HepG2 (cell line): Measurements from ENCODE around the gene COL18A1. TPM values are rescaled to one million over a fixed set of nuclear protein-coding genes. Genes with fewer than 3 reads are reported as not detected.
A peak's percentile ranks its signal among the peaks of the same experiment; 100 is the strongest.

Experiments used
- ATAD3A ChIP-seq: sonication (generic); formaldehyde crosslinking; IDR thresholded peaks from 2 replicates; pipeline ENCODE4 v1.4.0; 2020; ENCODE audit warnings: missing genetic modification reagents
- CEBPB ChIP-seq: IDR thresholded peaks from 2 replicates; pipeline ENCODE4 v1.6.1; 2011; ENCODE audit warnings: low read depth, low read length, improper control_type of control experiment, borderline replicate concordance
- CHD4 ChIP-seq: fragments of 200-600 bp; sonication (generic); IDR thresholded peaks from 2 replicates; pipeline ENCODE4 v1.7.0; 2017; ENCODE audit warnings: mild to moderate bottlenecking, low read length, borderline replicate concordance
- EHMT2 ChIP-seq: fragments of 200-600 bp; sonication (generic); IDR thresholded peaks from 2 replicates; pipeline ENCODE4 v1.7.0; 2017; ENCODE audit warnings: antibody characterized with exemption, low read depth, low read length, borderline replicate concordance
- EZH2 ChIP-seq: conservative IDR thresholded peaks from 2 replicates; pipeline ENCODE4 v1.6.1; 2012; ENCODE audit warnings: mild to moderate bottlenecking, low read depth, low read length, moderate library complexity
- FOXJ3 ChIP-seq: sonication (generic); formaldehyde crosslinking; IDR thresholded peaks from 2 replicates; pipeline ENCODE4 v1.4.0; 2020; ENCODE audit warnings: missing genetic modification reagents, mild to moderate bottlenecking, borderline replicate concordance
- NBN ChIP-seq: fragments of 450-650 bp; conservative IDR thresholded peaks from 2 replicates; pipeline ENCODE4 v1.6.1; 2017
- PRMT3 ChIP-seq: sonication (generic); formaldehyde crosslinking; IDR thresholded peaks from 2 replicates; pipeline ENCODE4 v1.8.1; 2022; ENCODE audit warnings: low read depth, mild to moderate bottlenecking, moderate library complexity, missing genetic modification reagents, borderline replicate concordance
- RNF2 ChIP-seq: fragments of 450-650 bp; conservative IDR thresholded peaks from 2 replicates; pipeline ENCODE4 v1.6.1; 2016; ENCODE audit warnings: low read depth
- SPEN ChIP-seq: sonication (generic); formaldehyde crosslinking; IDR thresholded peaks from 2 replicates; pipeline ENCODE4 v1.5.1; 2020; ENCODE audit warnings: low read depth, mild to moderate bottlenecking, missing genetic modification reagents
- ZNF121 ChIP-seq: sonication (generic); formaldehyde crosslinking; IDR thresholded peaks from 2 replicates; pipeline ENCODE4 v1.5.0; 2020; ENCODE audit warnings: mild to moderate bottlenecking, missing genetic modification reagents
- ZNF136 ChIP-seq: sonication (generic); formaldehyde crosslinking; IDR thresholded peaks from 2 replicates; pipeline ENCODE4 v1.8.1; 2022; ENCODE audit warnings: low read depth, mild to moderate bottlenecking, moderate library complexity, missing genetic modification reagents
- ZNF530 ChIP-seq: sonication (generic); formaldehyde crosslinking; IDR thresholded peaks from 2 replicates; pipeline ENCODE4 v1.5.0; 2020; ENCODE audit warnings: low read depth, mild to moderate bottlenecking, missing genetic modification reagents
- ZNF83 ChIP-seq: sonication (generic); formaldehyde crosslinking; IDR thresholded peaks from 2 replicates; pipeline ENCODE4 v1.4.0; 2020; ENCODE audit warnings: missing genetic modification reagents, mild to moderate bottlenecking, borderline replicate concordance
- polyA plus RNA-seq, 8 experiments: library from polyadenylated mRNA; depleted of rRNA in 3 of 8; stranded (reverse) in 7 of 8; unstranded in 1 of 8; fragments of >200 nt; fragmentation: Illumina TruSeq in 4 of 8; extraction: Trizol in 4 of 8; gene quantifications; 2 replicates each; pipeline versions ENCODE4 v1.2.1 to v1.2.3, GENCODE V29; 2011 to 2016; ENCODE audit warnings: low read depth in 4 of 8, missing spikeins in 1 of 8, mixed read lengths in 1 of 8; ENCODE audit not compliant: insufficient read depth in 1 of 8
- total RNA-seq, 5 experiments: library from RNA; depleted of rRNA; stranded (reverse); fragments of >200 nt; fragmentation: Illumina TruSeq; extraction: Trizol; gene quantifications; 2 replicates each; pipeline ENCODE4 v1.2.3, GENCODE V29; 2016; ENCODE audit warnings: low read depth in 1 of 5
- TF ChIP-seq, protein P1 (sequence below): sonication (generic); formaldehyde crosslinking; IDR thresholded peaks from 2 replicates; pipeline ENCODE4 v1.4.0; 2020; ENCODE audit warnings: missing genetic modification reagents; ENCODE audit errors: not compliant biosample characterization
- TF ChIP-seq, protein P2 (sequence below): sonication (generic); formaldehyde crosslinking; IDR thresholded peaks from 2 replicates; pipeline ENCODE4 v1.4.0; 2020; ENCODE audit warnings: missing genetic modification reagents, borderline replicate concordance
- TF ChIP-seq, protein P3 (sequence below): sonication (generic); formaldehyde crosslinking; IDR thresholded peaks from 2 replicates; pipeline ENCODE4 v1.4.0; 2020; ENCODE audit warnings: missing genetic modification reagents
- TF ChIP-seq, protein P4 (sequence below): sonication (generic); formaldehyde crosslinking; IDR thresholded peaks from 2 replicates; pipeline ENCODE4 v1.4.0; 2020; ENCODE audit warnings: missing genetic modification reagents

Gene COL18A1
- total and polyA plus RNA-seq, 2 of the 13 experiments (the other 11 are each of a cell fraction or from before 2014, with no cell fraction given), result 79.0 to 102 TPM

DNA sequence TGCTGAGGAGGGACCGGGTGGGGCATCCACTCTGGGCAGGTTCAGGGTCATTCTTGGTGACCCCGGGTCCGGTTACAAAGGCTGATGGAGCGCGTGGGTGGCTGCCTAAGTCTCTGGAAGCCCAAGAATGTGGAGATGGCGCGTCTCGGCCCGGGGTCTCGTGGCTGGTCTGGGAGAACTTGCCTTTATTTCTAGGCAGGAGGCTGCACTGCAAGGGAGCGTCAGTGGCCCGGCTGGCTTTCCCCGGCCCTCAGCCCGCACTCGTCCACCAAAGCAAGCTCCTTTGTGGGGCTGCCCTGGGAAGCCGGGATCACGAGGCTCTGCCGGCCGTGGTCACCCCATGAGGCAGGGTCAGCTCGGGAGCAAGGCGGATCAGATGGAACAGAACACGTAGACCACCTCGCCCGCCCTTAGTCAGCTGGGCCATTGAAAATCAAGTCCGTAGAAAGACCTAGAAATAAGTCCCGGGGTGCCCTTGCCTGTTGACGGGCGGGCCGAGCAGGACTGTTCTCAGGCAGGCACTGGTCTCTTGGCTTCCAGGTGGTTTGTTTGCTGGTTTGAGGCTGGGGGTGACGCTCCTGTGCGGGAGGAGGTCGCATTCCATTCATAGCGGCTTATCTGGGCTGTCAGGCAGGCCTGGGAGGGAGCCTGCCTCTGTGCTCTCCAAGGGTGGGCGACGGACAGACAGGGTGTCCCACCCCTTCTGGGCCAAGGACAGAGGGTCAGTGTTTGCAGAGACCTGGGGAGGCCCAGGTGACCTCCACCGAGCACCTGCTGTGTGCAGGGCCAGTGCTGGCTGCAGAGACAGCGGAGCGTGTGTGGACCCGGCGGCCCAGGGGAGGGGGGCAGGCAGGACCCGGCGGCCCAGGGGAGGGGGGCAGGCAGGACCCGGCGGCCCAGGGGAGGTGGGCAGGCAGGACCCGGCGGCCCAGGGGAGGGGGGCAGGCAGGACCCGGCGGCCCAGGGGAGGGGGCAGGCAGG, 25.8 kb downstream of the COL18A1 start (continued):
- TF ChIP-seq SPEN (CRISPR knock-in tag) (peak; percentile 71; the same call in 1 of the 2 replicates), ZNF530 (CRISPR knock-in tag) (no peak), ZNF83 (CRISPR knock-in tag) (no peak; the same call in 1 of the 2 replicates), ZNF121 (CRISPR knock-in tag) (peak; percentile 70), EHMT2 (no peak), EZH2 (no peak), ZNF136 (CRISPR knock-in tag) (peak; percentile 96; the same call in 1 of the 2 replicates), RNF2 (0 out of 2 replicates have a peak, but pooled peaks have one; percentile 28), FOXJ3 (peak; percentile 69; the same call in 1 of the 2 replicates), CEBPB (no peak), NBN (no peak), PRMT3 (CRISPR knock-in tag) (peak; percentile 44; the same call in 1 of the 2 replicates), CHD4 (no peak), ATAD3A (no peak)
- TF ChIP-seq, protein P1, sequence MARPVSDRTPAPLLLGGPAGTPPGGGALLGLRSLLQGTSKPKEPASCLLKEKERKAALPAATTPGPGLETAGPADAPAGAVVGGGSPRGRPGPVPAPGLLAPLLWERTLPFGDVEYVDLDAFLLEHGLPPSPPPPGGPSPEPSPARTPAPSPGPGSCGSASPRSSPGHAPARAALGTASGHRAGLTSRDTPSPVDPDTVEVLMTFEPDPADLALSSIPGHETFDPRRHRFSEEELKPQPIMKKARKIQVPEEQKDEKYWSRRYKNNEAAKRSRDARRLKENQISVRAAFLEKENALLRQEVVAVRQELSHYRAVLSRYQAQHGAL, result no peak
- TF ChIP-seq, protein P2, sequence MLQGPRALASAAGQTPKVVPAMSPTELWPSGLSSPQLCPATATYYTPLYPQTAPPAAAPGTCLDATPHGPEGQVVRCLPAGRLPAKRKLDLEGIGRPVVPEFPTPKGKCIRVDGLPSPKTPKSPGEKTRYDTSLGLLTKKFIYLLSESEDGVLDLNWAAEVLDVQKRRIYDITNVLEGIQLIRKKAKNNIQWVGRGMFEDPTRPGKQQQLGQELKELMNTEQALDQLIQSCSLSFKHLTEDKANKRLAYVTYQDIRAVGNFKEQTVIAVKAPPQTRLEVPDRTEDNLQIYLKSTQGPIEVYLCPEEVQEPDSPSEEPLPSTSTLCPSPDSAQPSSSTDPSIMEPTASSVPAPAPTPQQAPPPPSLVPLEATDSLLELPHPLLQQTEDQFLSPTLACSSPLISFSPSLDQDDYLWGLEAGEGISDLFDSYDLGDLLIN (CRISPR knock-in tag), result no peak
- TF ChIP-seq, protein P3, sequence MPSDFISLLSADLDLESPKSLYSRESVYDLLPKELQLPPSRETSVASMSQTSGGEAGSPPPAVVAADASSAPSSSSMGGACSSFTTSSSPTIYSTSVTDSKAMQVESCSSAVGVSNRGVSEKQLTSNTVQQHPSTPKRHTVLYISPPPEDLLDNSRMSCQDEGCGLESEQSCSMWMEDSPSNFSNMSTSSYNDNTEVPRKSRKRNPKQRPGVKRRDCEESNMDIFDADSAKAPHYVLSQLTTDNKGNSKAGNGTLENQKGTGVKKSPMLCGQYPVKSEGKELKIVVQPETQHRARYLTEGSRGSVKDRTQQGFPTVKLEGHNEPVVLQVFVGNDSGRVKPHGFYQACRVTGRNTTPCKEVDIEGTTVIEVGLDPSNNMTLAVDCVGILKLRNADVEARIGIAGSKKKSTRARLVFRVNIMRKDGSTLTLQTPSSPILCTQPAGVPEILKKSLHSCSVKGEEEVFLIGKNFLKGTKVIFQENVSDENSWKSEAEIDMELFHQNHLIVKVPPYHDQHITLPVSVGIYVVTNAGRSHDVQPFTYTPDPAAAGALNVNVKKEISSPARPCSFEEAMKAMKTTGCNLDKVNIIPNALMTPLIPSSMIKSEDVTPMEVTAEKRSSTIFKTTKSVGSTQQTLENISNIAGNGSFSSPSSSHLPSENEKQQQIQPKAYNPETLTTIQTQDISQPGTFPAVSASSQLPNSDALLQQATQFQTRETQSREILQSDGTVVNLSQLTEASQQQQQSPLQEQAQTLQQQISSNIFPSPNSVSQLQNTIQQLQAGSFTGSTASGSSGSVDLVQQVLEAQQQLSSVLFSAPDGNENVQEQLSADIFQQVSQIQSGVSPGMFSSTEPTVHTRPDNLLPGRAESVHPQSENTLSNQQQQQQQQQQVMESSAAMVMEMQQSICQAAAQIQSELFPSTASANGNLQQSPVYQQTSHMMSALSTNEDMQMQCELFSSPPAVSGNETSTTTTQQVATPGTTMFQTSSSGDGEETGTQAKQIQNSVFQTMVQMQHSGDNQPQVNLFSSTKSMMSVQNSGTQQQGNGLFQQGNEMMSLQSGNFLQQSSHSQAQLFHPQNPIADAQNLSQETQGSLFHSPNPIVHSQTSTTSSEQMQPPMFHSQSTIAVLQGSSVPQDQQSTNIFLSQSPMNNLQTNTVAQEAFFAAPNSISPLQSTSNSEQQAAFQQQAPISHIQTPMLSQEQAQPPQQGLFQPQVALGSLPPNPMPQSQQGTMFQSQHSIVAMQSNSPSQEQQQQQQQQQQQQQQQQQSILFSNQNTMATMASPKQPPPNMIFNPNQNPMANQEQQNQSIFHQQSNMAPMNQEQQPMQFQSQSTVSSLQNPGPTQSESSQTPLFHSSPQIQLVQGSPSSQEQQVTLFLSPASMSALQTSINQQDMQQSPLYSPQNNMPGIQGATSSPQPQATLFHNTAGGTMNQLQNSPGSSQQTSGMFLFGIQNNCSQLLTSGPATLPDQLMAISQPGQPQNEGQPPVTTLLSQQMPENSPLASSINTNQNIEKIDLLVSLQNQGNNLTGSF (CRISPR knock-in tag), result no peak
- TF ChIP-seq, protein P4, sequence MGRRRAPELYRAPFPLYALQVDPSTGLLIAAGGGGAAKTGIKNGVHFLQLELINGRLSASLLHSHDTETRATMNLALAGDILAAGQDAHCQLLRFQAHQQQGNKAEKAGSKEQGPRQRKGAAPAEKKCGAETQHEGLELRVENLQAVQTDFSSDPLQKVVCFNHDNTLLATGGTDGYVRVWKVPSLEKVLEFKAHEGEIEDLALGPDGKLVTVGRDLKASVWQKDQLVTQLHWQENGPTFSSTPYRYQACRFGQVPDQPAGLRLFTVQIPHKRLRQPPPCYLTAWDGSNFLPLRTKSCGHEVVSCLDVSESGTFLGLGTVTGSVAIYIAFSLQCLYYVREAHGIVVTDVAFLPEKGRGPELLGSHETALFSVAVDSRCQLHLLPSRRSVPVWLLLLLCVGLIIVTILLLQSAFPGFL (CRISPR knock-in tag), result no peak
